H4 (cell line): ENCODE results near the gene ARHGEF6. TPM values are rescaled to one million over a fixed set of nuclear protein-coding genes. Genes with fewer than 3 reads are reported as not detected.

Source experiments
- DNase-seq: peaks from one replicate; pipeline ENCODE4 v3.0.0-alpha.2; 2015; ENCODE audit warnings: low spot score
- total RNA-seq: library from RNA; depleted of rRNA; stranded (reverse); fragments of >200 nt; shearing (Covaris generic); gene quantifications from 2 replicates; pipeline ENCODE4 v1.2.3, GENCODE V29; 2014

The ARHGEF6 gene
- total RNA-seq, 1 experiment from 2014 or later: 6.6 TPM

DNA sequence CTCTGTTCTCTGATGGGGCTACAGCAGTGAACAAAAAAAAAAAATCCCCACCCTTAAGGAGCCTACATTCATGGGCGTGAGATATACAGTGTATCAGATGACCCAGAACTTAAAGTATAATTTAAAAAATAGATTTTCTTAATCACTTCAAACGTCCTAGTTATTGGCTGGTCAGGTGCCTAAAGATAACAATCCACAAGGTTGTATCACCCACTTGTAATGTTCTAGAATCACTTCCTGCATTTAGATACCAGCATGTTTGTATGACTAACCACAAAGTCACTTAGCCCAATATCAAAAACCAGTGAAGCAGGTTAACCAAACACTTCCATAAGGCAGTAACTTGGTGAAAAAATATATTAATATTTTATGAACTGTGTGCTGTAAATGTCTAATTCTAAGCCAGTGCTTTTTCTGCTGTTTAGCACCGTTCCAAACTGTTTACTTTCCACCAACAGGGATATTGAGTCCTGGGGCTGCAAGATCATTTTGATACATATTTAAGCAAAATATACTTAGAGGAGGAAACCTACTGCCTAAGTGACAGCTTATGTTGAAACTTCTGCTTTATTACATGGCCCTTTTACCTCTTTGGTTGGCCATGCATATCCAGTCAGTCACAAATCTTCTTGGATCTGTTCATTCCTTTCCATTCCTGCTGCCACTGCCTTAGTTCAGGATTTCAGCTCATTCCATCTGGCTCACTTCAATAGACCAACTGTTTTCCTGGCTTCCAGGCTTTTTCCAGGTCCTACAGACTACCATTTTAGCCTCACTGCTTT is 89.5 kb downstream of the ARHGEF6 start:
- no peak for DNase-seq

DNA sequence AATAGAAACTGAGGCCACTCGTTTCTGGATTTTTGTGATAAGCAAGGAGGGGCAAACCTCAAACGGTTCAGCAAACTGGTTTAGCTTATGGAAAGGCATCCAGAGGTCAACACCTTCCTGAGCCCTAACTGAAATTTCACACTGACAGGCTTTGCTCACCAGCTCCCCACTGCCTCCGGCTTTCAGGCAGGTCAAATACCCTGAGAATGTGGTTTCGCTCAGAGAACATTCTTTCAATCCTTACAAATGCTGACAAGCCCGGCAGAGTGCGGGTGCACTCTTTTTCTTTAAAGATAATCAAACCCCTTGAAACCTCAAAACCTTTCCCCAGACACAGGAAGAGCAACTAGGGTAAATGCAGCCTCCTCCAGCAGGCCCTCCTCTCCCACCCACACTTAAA is 91.3 kb downstream of the ARHGEF6 start:
- no peak for DNase-seq

DNA sequence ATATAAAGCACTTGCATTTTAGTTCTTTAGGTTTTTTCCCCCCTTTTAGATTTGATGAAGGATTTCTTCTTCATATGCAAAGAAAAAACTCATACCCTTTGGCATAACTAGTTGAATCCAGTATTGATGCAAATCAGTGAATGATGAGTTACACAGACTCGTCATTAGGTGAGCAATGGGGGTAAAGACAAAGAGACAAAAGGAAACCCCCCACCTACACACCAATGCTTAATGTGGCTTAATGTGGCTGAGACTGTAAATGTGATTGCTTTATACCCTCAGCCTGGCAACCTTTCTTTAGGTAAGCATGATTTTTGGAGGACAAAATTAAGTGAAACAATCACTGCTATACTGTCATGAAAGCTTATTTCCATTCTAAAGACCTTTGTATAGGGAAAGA is 93.3 kb downstream of the ARHGEF6 start:
- no peak for DNase-seq

DNA sequence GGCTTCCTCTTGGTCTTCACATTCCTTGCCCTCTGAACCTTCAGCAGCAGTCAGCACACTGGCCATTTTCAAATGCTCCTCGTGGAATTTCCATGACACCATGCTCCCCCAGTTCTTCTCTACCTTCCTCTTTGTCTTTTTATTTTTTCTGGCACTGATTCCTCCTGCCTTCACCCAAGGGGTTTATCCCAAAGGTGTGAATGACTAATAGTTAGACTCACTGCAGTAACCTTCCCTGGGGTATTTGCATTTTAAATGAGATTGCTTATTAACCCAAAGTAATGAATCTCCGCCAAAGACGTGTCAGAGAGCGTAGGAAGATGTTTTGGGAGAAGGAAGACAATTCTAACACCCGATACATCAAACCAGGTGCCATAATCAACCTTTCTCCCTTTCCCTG is 96.6 kb downstream of the ARHGEF6 start:
- DNase-seq: no peak

DNA sequence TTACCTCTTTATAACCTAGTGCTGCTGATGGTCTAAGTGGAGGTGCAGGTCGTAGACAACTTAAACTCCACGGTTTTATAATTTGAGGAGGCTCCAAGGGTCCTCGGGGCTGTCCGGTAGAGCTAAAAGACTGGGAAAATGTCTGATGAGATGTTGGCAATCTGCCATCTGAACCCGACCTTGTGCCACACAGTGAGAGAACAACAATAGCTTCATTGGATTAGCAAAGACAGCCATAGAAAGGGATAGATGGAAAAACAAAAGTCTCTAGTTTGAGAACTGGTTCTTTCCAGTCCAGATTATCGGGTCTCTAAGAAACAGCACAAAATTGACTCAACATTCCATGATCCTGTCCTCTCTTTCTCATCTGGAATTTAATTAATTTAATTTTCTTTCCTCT is 101.2 kb downstream of the ARHGEF6 start:
- no peak for DNase-seq

DNA sequence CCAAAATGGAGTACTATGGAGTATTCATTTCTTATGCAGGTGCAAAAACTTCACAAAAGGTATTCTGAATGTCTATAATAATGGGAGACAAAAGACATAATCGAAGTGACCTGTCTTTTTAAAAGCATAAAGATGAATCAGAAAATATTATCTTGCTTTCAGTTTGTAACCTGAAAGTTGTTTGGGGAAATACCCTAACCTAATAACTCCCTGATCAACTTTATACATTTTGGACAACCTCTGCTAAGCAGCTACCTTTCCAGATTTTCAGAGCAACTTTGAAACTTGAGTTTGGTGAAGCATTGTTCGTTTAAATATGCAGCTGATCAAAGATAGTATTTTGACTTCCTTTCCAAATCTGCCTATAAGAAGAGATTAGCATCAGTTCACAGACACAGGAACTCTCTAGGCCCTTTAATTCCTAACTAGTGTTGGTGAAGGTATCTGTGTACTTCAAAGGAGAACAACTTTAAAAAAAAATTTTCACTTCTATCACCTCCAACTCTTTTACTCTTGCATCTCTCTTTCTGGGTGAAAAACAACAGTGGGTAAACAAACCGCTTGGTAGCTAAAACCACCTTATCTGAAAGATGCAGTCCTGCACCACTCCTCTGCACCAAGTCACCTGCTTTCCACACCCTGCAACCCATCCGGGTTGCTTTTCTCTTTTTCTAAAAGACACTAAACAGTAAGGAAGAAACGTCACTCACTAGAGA is 106.3 kb downstream of the ARHGEF6 start:
- no peak for DNase-seq

DNA sequence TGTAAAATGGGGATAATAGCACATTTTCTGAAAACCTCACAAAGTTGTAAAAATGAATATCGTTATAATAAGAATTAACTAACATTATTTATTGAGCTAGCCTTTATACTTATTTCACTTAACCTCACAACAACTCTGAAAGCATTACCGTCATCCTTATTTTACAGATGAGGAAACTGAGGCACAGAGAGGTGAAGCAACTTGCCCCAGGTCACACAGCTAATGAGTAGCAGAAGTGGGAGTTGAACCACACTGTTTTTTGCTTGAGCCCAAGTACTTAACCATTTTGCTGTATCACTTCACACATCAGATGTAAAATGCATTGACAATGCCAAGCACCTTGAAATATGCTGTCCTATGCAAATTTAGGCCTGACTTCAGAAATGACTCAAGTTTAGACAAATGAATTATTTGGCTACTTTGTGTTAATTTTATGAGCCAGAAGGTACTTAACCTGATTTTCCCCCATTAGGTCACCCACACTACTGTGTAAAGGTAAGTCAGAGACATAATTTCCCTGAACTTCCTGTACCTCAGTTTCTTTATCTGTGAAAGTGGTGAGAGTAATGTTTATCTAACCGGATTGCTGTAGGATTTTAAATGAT is 109.6 kb downstream of the ARHGEF6 start:
- DNase-seq: no peak

DNA sequence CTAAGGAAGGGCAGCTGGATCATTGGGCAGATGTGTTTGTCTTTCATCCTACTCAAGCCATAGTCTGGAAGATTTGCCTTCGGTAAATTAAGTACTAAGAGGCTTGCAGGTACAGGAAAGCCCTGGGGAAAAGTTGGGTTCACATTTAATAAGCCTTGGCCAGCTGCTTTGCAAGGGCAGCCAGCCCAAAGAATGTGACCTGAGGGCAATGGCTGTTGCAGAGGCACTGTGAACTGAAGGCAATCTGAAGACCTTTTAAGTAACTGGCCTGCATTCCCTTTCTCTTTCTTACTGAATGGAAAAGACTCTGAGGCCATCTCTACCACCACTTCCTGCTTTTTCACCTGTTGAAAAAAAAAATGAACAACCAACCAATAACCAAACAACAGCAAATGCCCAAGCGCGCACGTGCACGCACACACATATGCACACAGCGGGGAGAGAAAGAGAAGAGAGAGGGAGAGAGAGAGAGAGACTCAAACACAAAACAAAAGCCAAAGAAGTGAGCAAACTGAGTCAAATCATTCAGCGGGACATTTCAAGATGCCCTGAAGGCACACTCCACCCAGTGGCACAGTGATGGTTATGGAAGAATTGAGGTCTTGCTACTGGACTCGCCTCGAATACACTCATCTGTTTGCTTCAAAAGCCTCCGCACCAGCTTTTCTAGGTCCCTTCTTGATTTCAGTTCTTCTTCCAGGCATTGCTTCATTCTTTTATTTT is 113.1 kb downstream of the ARHGEF6 start:
- no peak for DNase-seq

DNA sequence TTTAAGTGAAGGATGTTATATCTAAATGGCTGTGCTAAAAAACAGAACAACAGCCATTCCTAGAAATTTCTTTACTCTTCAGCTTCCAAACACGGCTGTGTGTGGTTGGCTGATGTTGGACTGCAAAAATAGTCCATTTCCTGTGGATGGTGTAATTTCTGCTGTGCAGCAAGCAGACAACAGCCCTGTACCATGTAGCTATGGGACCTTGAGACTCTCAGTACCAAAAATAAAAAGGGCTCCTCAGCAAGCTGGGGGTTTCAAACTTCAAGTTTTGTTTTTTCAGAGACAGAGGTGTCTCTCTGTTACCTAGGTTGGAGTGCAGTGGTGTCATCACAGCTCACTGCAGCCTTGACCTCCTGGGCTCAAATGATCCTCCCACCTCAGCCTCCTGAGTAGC is 114.6 kb downstream of the ARHGEF6 start:
- DNase-seq: no peak

DNA sequence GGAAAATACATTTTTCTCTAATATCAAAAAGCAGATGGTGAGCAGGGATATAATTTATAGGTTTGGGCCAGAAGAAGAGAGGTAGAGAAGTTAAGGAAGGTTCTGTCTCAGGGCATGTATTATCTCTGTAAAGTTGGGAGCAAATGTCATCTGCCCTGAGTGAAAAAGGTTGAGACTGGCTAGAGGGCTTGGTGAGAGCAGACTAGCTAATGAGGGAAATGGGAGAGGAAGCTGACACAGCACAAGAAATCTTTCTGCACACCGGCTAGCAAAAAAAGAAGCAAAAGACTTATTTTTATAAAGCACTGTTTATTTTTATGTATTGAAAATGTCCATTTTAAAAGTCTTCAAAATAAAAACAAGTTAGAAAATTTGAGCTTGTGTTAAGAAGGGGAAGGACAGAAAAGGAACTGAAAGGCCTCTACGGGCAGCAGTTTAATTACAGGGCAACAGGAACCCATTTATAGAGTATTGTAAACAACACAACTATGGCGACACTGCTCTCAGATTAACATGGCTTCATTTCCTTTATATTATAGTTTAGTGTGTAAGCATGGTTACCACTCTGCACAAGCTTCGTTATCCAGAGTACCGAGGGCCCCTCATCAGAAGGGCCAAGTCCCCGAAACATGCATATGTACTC is 115.4 kb downstream of the ARHGEF6 start:
- no peak for DNase-seq

DNA sequence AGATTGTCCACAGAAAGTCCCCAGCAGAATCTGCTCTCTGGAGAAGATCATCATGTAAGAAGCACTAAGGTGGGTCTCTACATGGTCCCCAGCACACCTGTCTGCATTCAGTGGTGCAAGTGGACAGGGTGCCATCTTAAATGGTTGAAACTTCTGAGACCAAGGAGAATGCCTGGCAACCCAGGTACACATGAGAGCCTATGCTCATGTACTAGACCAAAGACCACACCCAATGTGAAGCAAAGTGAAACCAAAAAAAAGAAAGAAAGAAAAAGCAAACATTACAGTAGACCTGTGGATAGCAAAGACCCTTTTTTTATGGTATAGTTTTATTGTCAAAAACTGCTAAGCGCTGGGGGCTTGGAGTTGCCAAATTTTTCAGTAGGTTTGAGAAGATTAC is 117.8 kb downstream of the ARHGEF6 start:
- no peak for DNase-seq

DNA sequence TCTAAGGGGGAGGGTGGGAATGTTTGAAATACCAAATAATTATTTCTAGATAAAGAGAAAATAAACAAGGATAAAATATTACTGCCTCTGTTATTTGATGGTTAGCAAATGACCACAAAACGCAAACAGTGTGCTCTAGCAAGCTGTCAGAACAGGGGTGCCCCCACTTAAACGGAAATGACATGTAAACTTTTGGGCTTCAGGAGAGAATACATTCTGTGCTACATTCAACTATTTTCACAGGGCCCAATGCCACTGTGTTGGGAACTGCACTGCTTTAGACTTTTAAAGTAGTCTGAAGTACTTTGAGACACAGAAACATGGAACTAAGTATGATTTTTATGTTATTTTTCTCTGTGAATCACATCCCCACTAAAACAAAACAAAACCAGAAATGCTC is 118.6 kb downstream of the ARHGEF6 start:
- no peak for DNase-seq

DNA sequence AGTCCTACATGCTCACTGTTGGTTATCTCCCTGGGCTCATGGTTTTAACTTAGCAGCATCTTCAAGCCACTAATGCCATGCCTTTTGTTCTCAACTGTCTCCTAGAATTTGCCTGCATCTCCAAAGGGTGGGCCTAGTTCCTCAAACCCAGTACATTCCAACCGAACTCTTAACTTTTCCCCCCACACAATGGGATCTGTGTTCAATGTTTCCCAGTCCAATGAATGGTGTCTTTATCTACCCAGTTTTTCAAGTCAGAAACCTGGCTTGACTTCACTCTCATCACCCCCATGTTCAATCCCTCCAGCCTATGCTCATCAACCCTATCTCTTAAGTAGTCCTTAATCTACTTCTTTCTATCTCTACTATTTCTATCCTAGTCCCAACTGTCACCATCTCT is 119.8 kb downstream of the ARHGEF6 start:
- no peak for DNase-seq

DNA sequence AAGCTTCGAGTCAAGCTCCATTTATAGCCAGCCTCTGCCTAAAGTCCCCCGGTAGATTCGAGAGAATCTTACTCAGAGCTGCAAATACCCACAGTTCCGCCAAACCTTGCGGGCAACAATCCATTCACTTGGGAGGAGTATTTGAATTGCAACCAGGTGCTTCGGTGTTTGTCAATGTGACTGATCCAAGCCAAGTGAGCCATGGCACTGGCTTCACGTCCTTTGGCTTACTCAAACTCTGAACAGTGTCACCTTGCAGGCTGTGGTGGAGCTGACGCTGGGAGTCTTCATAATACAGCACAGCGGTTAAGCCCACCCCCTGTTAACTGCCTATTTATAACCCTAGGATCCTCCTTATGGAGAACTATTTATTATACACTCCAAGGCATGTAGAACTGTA is 121.6 kb downstream of the ARHGEF6 start:
- no peak for DNase-seq

DNA sequence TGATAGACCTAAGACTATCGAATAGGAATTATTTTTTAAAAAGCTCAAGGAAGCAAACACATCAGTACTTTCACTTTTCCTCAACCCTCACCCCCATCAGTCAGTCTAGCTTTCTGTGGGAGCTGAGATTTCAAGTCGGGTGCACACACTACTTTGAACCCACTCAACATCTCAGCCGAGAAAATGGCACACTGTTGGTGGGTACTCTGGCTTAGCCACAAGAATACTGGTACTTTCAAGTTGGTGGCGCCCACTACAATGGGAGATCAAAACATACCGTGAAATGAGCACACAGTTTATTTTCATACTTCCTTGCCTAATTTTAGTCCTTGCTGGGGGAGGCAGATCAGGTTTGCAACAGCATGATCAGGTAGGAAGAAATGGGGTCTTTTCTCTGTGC is 122.6 kb downstream of the ARHGEF6 start:
- DNase-seq: no peak

DNA sequence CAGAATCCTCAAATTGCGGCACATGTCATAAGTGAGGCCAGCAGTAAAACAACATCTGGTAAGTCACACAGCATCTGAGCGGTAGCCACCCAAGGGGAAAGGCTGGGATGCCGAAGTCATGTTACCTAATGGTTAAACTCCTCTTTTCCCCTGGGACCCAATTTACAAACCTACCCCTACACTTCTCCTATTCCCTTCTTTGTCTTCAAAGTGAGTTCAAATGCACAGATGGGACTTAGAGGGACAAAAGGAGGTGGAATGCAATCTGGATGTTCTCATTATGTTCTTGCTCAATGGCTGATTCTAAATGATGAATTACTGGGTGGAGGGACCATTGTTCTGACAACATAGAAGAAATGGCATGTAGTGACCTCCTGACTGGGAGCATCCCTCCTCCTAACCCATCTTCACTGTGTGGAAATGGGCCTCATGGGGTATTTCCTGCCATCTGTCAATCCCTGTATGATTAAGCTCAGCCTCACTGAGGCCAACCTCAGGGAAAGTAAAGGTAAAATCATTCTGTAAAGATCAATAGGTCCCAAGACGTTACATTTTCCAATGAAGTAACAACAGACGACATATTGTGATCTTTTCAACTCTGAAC is 124.3 kb downstream of the ARHGEF6 start:
- DNase-seq: no peak

DNA sequence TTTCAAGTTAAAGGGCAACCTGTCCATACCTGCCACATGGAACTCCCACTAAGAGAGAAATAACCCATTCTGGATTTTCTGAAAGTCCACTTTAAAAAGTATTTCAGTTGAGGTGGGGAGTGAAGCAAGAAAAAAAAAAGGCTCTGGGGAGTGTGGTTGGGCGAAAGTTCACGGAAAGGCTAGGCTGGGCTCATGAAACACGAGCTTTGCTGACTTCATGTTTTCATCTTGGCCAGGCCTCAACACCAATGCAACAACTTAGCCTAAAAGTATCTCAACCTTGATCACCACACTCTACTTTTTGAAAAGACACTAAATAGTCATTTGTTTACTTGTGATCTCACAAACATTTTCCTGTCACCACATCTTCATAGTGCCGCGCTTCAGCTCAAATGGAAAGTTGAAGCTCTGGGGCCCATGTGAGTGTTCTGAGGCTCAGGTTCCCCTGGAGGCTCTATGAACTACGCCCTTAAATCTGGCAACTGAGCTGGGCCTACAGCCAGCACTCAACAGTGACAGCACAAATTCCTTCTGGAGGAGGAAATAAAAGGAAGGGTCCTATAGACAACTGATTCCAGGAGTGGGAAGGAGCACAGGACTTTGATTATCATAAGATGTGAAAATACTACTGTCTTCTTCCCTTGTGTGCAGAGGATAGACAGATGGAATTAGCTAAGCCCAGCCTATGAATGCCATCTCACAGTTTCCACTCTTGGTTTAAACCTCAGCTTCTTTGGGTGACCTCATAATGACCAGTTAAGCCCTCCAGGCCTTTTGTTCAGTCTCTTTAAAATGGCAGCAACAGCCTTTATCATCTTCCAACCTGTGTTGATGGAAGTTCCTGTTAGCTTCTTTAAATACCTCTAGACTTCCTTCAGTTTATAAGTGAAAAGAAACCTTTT is 127.7 kb downstream of the ARHGEF6 start:
- no peak for DNase-seq

DNA sequence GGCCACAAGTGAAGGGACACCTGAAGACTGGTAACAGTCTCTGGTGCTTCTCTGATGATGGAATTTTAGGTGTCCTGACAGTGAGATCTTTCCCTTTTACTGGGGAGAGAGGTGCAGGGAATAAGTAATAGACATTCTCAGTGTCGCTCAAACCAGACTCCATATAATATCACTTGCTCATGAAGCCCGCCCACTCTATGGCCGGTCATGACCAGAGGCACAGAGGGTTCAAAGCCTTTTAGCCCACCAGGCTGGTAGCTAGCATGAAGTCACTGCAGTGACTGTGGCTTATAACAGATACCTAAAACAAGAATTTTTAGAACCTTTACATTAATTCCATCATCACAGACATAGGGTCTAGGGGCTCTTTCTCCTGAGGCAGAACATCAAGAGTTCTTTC is 129.9 kb downstream of the ARHGEF6 start:
- DNase-seq: no peak

DNA sequence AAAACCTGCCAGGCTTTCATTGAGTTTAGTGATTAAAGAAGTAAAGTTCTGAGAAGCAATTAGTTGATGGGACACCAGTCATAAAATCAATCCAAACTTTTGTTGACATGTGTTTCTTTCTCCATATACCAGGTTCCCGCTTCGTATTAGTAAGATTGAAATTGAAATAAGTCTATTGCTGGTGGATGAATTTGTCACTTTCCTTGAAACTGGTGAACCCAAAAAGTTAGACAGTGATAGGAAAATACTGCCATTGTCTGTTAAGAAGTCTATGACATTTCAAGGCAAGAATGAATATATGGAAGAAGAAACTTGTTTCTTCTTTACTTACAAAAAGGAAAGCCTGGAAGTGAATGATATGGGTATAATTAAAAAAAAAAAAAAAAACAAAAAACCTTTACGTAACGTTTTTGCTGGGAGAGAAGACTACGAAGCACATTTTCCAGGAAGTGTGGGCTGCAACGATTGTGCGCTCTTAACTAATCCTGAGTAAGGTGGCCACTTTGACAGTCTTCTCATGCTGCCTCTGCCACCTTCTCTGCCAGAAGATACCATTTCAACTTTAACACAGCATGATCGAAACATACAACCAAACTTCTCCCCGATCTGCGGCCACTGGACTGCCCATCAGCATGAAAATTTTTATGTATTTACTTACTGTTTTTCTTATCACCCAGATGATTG is 132.9 kb downstream of the ARHGEF6 start, which contains the start of gene CD40LG:
Gene CD40LG (plus strand): TSS at position 482 of the 684 bp plus-strand sequence. CDS start 91 bp downstream, at position 573.
- DNase-seq: no peak
